ENCODE results near the gene ARHGAP1. TPM values are rescaled to one million over a fixed set of nuclear protein-coding genes. Genes with fewer than 3 reads are reported as not detected.

ARHGAP1 gene
- total RNA-seq, 2 donors from 2014 or later, result 106 to 159 TPM

DNA sequence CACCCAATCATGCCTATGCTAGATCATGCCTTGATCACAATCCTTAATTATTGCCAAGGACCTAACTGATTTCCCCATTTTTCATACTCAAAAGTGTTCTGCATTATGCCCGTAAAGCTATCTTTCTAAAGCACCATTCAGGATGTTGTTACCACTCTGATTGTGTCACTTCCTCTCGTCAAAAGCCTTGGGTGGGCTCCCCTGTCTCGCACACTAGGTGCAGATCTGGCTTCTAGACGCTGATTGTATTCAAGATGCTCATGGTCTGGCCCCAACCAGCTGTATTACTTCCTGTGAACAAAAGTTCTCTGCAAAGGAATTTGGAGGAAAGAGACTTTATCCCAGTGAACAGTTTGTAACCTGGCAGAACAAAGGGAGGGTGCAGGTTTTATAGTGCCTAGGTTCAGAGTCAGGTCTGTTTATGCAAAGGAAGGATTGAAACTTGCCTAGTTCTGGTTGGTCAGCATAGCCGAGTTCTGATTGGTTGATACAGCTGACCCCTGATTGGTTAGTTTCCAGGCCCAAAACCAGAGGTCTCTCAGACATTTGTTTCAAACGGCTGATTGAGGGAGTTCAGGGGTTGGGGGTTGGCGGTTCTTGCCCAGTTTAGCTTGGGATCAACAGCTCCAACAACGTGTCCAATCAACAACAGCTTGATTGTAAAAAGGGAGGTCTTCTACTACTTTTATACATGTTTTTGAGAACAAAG is 57.6 kb downstream of the ARHGAP1 start:
- H3K36me3 ChIP-seq, result peaks cover 31% of the 10 kb centered on the region
- TF ChIP-seq, protein P1, sequence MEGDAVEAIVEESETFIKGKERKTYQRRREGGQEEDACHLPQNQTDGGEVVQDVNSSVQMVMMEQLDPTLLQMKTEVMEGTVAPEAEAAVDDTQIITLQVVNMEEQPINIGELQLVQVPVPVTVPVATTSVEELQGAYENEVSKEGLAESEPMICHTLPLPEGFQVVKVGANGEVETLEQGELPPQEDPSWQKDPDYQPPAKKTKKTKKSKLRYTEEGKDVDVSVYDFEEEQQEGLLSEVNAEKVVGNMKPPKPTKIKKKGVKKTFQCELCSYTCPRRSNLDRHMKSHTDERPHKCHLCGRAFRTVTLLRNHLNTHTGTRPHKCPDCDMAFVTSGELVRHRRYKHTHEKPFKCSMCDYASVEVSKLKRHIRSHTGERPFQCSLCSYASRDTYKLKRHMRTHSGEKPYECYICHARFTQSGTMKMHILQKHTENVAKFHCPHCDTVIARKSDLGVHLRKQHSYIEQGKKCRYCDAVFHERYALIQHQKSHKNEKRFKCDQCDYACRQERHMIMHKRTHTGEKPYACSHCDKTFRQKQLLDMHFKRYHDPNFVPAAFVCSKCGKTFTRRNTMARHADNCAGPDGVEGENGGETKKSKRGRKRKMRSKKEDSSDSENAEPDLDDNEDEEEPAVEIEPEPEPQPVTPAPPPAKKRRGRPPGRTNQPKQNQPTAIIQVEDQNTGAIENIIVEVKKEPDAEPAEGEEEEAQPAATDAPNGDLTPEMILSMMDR (IDR thresholded peaks at IDR 0.05), result no peak
- DNase-seq (ENCODE audit: low spot score), result no peak
- no peak for ATAC-seq (ENCODE audit: insufficient number of reproducible peaks, low FRiP score, low read depth)
- no peak overlapping the region for H3K4me3 ChIP-seq
- H3K27me3 ChIP-seq (replicated peaks; ENCODE audit: insufficient read depth), result no peaks in the 10 kb centered on the region
- no peak overlapping the region for H3K27ac ChIP-seq
- no peaks in the 10 kb centered on the region for H3K9me3 ChIP-seq
- H3K4me1 ChIP-seq (ENCODE audit: control insufficient read depth in 1 of 2, low read depth in 2 of 2), result peaks cover 2 to 6% of the 10 kb centered on the region in 2 donors

DNA sequence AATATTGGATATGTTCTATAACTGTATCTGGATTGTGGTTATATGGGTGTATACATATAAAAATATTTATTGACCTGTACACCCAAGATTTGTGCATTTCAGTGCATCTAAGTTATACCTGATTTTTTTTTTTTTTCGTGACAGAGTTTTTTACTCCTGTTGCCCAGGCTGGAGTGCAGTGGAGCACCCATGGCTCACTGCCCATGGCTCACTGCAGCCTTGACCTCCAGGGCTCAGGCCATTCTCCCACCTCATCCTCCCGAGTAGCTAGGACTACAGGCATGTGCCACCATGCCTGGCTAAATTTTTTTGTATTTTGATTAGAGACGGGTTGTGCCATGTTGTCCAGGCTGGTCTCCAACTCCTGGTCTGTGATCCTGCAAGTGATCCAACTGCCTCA is 58.8 kb downstream of the ARHGAP1 start:
- peaks cover 22% of the 10 kb centered on the region for H3K36me3 ChIP-seq
- TF ChIP-seq, protein P1 (IDR thresholded peaks at IDR 0.05), result no peak
- ATAC-seq (ENCODE audit: insufficient number of reproducible peaks, low FRiP score, low read depth) (no peak), DNase-seq (ENCODE audit: low spot score) (no peak)
- H3K9me3 ChIP-seq, result no peaks in the 10 kb centered on the region
- no peak overlapping the region for H3K4me3 ChIP-seq
- no peak overlapping the region for H3K27ac ChIP-seq
- no peaks in the 10 kb centered on the region for H3K27me3 ChIP-seq (replicated peaks; ENCODE audit: insufficient read depth)
- no peaks in the 10 kb centered on the region for H3K4me1 ChIP-seq (ENCODE audit: control insufficient read depth in 1 of 2, low read depth in 2 of 2)

DNA sequence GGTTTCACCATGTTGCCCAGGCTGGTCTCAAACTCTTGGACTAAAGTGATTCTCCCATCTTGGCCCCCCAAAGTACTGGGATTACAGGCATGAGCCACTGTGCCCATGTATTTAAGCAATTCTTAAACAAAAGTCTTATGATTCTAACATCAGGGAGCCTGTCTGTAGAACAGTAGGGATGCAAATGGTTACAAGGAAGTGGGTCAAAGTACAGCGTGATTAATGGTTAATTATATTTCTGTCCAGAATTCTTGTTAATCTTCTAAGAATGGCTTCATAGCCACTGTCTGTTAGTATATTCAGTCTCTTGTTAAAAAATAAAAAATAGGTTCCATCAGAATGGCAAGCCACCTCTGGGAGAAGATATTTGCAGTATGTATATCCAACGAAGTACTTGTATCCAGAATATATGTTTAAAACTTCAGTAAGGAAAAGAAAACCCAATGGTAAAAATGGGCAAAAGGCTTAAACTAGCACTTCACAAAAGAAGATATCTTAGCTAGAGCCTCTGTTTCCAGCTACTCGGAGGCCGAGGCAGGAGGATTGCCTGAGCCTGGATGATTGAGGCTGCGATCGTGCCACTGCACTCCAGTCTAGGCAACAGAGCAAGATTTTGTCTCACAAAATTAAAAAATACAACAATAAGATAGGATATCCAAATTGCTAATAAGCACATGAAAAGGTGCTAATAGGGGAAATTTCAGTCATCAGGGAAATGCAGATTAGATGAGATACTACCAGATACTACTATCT is 60.2 kb downstream of the ARHGAP1 start:
- ATAC-seq (ENCODE audit: insufficient number of reproducible peaks, low FRiP score, low read depth) (no peak), DNase-seq (ENCODE audit: low spot score) (no peak)
- TF ChIP-seq, protein P1 (IDR thresholded peaks at IDR 0.05), result no peak
- H3K27me3 ChIP-seq (replicated peaks; ENCODE audit: insufficient read depth), result no peaks in the 10 kb centered on the region
- H3K9me3 ChIP-seq, result no peaks in the 10 kb centered on the region
- H3K4me3 ChIP-seq, result no peak overlapping the region
- no peak overlapping the region for H3K27ac ChIP-seq
- no peaks in the 10 kb centered on the region for H3K4me1 ChIP-seq (ENCODE audit: control insufficient read depth in 1 of 2, low read depth in 2 of 2)
- H3K36me3 ChIP-seq, result peaks cover 11% of the 10 kb centered on the region

DNA sequence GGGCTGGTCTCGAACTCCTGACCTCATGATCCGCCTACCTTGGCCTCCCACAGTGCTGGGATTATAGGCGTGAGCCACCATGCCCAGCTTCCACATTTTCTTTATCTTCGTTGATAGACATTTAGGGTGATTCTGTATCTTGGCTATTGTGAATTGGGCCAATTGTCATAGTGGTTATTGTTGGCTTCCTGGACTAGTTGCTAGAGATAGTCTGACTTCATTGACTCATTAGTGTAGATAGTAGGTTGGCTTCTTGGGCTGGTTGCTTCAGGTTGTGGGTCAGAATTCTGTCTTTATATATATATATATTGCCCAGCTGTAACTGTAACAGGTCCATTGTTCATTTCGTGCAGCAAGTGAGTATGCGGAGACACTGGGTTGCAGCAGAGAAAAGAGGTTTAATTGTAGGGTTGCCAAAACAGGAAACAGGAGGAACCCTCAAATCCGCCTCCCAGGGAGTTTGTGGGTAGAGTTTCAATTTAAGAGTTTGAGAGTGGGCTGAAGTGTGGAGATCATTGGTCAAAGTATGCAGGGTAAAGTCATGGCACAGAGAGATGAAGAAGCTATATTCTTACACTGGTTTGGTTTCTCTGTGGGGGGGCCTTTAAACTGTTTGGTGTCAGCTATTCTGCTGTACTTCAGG is 61.1 kb downstream of the ARHGAP1 start:
- no peaks in the 10 kb centered on the region for H3K9me3 ChIP-seq
- no peaks in the 10 kb centered on the region for H3K27me3 ChIP-seq (replicated peaks; ENCODE audit: insufficient read depth)
- H3K4me1 ChIP-seq (ENCODE audit: control insufficient read depth in 1 of 2, low read depth in 2 of 2), result no peaks in the 10 kb centered on the region
- H3K36me3 ChIP-seq, result peaks cover 4% of the 10 kb centered on the region
- no peak overlapping the region for H3K4me3 ChIP-seq
- DNase-seq (ENCODE audit: low spot score) (no peak), ATAC-seq (ENCODE audit: insufficient number of reproducible peaks, low FRiP score, low read depth) (no peak)
- no peak overlapping the region for H3K27ac ChIP-seq
- TF ChIP-seq, protein P1 (IDR thresholded peaks at IDR 0.05), result no peak

DNA sequence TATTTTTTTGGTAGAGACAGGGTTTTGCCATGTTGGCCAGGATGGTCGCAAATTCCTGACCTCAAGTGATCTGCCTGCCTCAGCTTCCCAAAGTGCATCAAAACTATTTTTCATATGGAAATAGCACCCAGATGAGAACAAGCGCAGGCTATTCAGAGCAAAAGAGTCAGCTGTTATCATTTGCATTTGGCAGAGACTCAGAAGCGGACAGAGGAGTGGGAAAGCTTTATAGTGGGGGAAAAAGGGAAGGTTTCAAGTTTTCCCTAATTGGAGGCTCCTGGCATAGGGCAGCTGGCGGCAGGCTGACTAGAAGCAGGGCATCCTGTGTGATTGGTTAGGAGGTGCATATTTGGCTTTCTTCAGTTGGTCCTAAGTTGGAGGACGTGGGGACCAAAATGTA is 62.9 kb downstream of the ARHGAP1 start:
- Histone ChIP-seq H3K36me3 (peaks cover 4% of the 10 kb centered on the region), H3K27me3 (replicated peaks; ENCODE audit: insufficient read depth) (no peaks in the 10 kb centered on the region), H3K9me3 (no peaks in the 10 kb centered on the region), H3K4me1 (ENCODE audit: control insufficient read depth in 1 of 2, low read depth in 2 of 2) (no peaks in the 10 kb centered on the region), H3K27ac (no peak overlapping the region), H3K4me3 (no peak overlapping the region)
- DNase-seq (ENCODE audit: low spot score) (no peak), ATAC-seq (ENCODE audit: insufficient number of reproducible peaks, low FRiP score, low read depth) (no peak)
- TF ChIP-seq, protein P1 (IDR thresholded peaks at IDR 0.05), result no peak
